ENCODE measurements around the gene NFASC.

GRCh38 chr1:204959836-204960235 is 89.2 kb downstream of the NFASC start:
- no peak for TF ChIP-seq CTCF (IDR thresholded peaks at IDR 0.05; ENCODE audit: low read length)
- TF ChIP-seq EZH2phosphoT487 (IDR thresholded peaks at IDR 0.05; ENCODE audit: low read length) = no peak
- no peak for TF ChIP-seq EZH2 (optimal IDR thresholded peaks at IDR 0.05; ENCODE audit: low read depth, low read length)

Data from MM.1S (cell line).